Endothelial cell of umbilical vein (primary cell): ENCODE results near the gene IL16. TPM values are rescaled to one million over a fixed set of nuclear protein-coding genes. Genes with fewer than 3 reads are reported as not detected.

ENCODE experiments used
- BruUV-seq: library from RNA; stranded (reverse); fragments of 400-500 nt; replicated peaks from 2 replicates; lab custom pipeline; 2021; lab: Mats Ljungman, UMichigan
- CTCF ChIA-PET: fragments of 300-600, 350-600 bp; sonication (Branson Sonifier 250); formaldehyde crosslinking; loops from one replicate; lab custom pipeline; 2021; ENCODE audit warnings: antibody characterized with exemption, inconsistent platforms; lab: Charles Lee
- POLR2A ChIA-PET: fragments of 300-600, 350-600 bp; sonication (Branson Sonifier 250); formaldehyde crosslinking; loops from one replicate; lab custom pipeline; 2021; ENCODE audit warnings: antibody characterized with exemption, inconsistent platforms; lab: Charles Lee
- DNase-seq: peaks from one replicate; pipeline ENCODE4 v3.0.0-alpha.2; 2011; ENCODE audit warnings: low read depth, low spot score
- FAIRE-seq: peaks from 2 replicates; lab custom pipeline; 2011; peaks lifted over from hg19 to GRCh38; lab: Jason Lieb, UNC
- H2AFZ ChIP-seq: 2 replicates; pipeline ENCODE4 v1.6.0; 2012; ENCODE audit warnings: low read depth, low read length, control low read depth, inconsistent platforms
- H3K27ac ChIP-seq: 2 replicates; pipeline ENCODE4 v1.5.1; 2011; ENCODE audit warnings: low read depth, mild to moderate bottlenecking, control low read depth, low read length, moderate library complexity; ENCODE audit not compliant: insufficient read depth
- H3K27me3 ChIP-seq, 2 experiments: 2 replicates each; pipeline versions ENCODE4 v1.6.0 to v1.6.1; 2011; ENCODE audit warnings: low read length in 2 of 2, mixed read lengths in 1 of 2; ENCODE audit not compliant: control insufficient read depth in 2 of 2, insufficient read depth in 2 of 2
- H3K36me3 ChIP-seq, 2 experiments: 2 replicates in 1 of 2; 3 replicates in 1 of 2; pipeline ENCODE4 v1.5.1; 2011; ENCODE audit warnings: low read length in 2 of 2, mild to moderate bottlenecking in 1 of 2, moderate library complexity in 1 of 2; ENCODE audit not compliant: control insufficient read depth in 2 of 2, insufficient read depth in 2 of 2; ENCODE audit errors: extremely low read depth in 1 of 2
- H3K4me1 ChIP-seq: 3 replicates; pipeline ENCODE4 v1.5.1; 2011; ENCODE audit warnings: mild to moderate bottlenecking, low read length; ENCODE audit not compliant: control insufficient read depth, insufficient read depth; ENCODE audit errors: extremely low read depth
- H3K4me2 ChIP-seq: 2 replicates; pipeline ENCODE4 v1.6.1; 2011; ENCODE audit warnings: low read length, control low read depth, mixed read lengths; ENCODE audit not compliant: insufficient read depth
- H3K4me3 ChIP-seq, 3 experiments: fragments of 200-600 bp in 1 of 3; sonication (generic), shearing (Covaris generic) in 1 of 3; replicated peaks in 1 of 3; 2 replicates each; pipeline ENCODE4 v1.5.1; 2011 to 2016; ENCODE audit warnings: control low read depth in 3 of 3, low read length in 3 of 3, mild to moderate bottlenecking in 2 of 3, inconsistent platforms in 1 of 3, low read depth in 1 of 3, moderate library complexity in 1 of 3; ENCODE audit not compliant: insufficient read depth in 1 of 3
- H3K79me2 ChIP-seq: 2 replicates; pipeline ENCODE4 v1.6.0; 2012; ENCODE audit warnings: low read length, inconsistent platforms; ENCODE audit not compliant: control insufficient read depth, insufficient read depth
- H3K9ac ChIP-seq: replicated peaks from 2 replicates; pipeline ENCODE3; 2011; ENCODE audit warnings: low read length, control low read depth; ENCODE audit not compliant: insufficient read depth; ENCODE audit errors: extremely low read depth
- H3K9me1 ChIP-seq: replicated peaks from 3 replicates; pipeline ENCODE4 v1.6.0; 2011; ENCODE audit warnings: mild to moderate bottlenecking, low read length; ENCODE audit not compliant: control insufficient read depth, insufficient read depth; ENCODE audit errors: extremely low read depth
- H3K9me3 ChIP-seq: replicated peaks from 2 replicates; pipeline ENCODE4 v1.5.1; 2012; ENCODE audit warnings: low read length, inconsistent platforms; ENCODE audit not compliant: control insufficient read depth, insufficient read depth
- H4K20me1 ChIP-seq: replicated peaks from 2 replicates; pipeline ENCODE3; 2011; ENCODE audit warnings: mild to moderate bottlenecking, low read length; ENCODE audit not compliant: control insufficient read depth, insufficient read depth; ENCODE audit errors: extremely low read depth
- EZH2 ChIP-seq: IDR thresholded peaks from 2 replicates; pipeline ENCODE4 v1.6.1; 2012; ENCODE audit warnings: borderline replicate concordance, low read depth, mild to moderate bottlenecking, moderate library complexity, low read length, inconsistent platforms; ENCODE audit not compliant: severe bottlenecking
- FOS ChIP-seq: IDR thresholded peaks from 2 replicates; pipeline ENCODE4 v1.6.1; 2011; ENCODE audit warnings: mild to moderate bottlenecking, low read length, moderate library complexity, borderline replicate concordance; ENCODE audit not compliant: insufficient read depth
- GATA2 ChIP-seq: IDR thresholded peaks from 2 replicates; pipeline ENCODE4 v1.7.0; 2011; ENCODE audit warnings: low read depth, mild to moderate bottlenecking, moderate library complexity, mixed read lengths, low read length; ENCODE audit not compliant: insufficient read length, insufficient read depth
- JUN ChIP-seq: IDR thresholded peaks from 2 replicates; pipeline ENCODE4 v1.6.1; 2011; ENCODE audit warnings: borderline replicate concordance, low read depth; ENCODE audit not compliant: insufficient read length, insufficient read depth
- MYC ChIP-seq: IDR thresholded peaks from one replicate; pipeline ENCODE4 v1.6.1; 2011; ENCODE audit warnings: mild to moderate bottlenecking, low read depth, low read length
- POLR2A ChIP-seq: IDR thresholded peaks from 2 replicates; pipeline ENCODE4 v1.6.1; 2012; ENCODE audit warnings: low read depth, mild to moderate bottlenecking, control low read depth, low read length
- POLR2AphosphoS5 ChIP-seq: IDR thresholded peaks from 2 replicates; pipeline ENCODE4 v1.6.1; 2012; ENCODE audit warnings: low read depth, mild to moderate bottlenecking, control low read depth, low read length, moderate library complexity; ENCODE audit not compliant: insufficient read depth
- dilution Hi-C: fragments of 300-500 bp; cut with MboI; formaldehyde crosslinking; loops from one replicate; pipeline ENCODE4 v1.15.0; 2019; ENCODE audit warnings: low sequenced_read_pairs; ENCODE audit not compliant: extremely low pct_ligation_motif_present
- intact Hi-C: fragments of 100-400 bp; cut with micrococcal nuclease; formaldehyde crosslinking; loops from one replicate; pipeline ENCODE4 v1.10.0; 2022
- polyA plus RNA-seq, 4 experiments: library from polyadenylated mRNA; depleted of rRNA in 3 of 4; stranded (reverse) in 3 of 4; unstranded in 1 of 4; fragments of >200 nt; gene quantifications; 2 replicates each; pipeline versions ENCODE4 v1.2.1 to v1.2.3, GENCODE V29; 2011 to 2012; ENCODE audit warnings: missing spikeins in 1 of 4
- total RNA-seq: library from RNA; stranded (reverse); gene quantifications from 2 replicates; pipeline ENCODE4 v1.2.3, GENCODE V29; 2021
- TF ChIP-seq, protein P1 (sequence below): IDR thresholded peaks from 2 replicates; pipeline ENCODE4 v1.6.1; 2011; ENCODE audit not compliant: insufficient read depth, insufficient read length
- TF ChIP-seq, protein P2 (sequence below), 2 donors: IDR thresholded peaks; 1 replicate in 1 of 2; 2 replicates in 1 of 2; pipeline ENCODE4 v1.5.1; 2011; ENCODE audit warnings: low read length in 2 of 2, mild to moderate bottlenecking in 2 of 2, moderate library complexity in 2 of 2, control low read depth in 1 of 2, inconsistent platforms in 1 of 2, low read depth in 1 of 2; ENCODE audit not compliant: insufficient read depth in 1 of 2; ENCODE audit errors: extremely low read depth in 1 of 2

The IL16 gene
- total and polyA plus RNA-seq, 2 donors (not counting 3 experiments of a cell fraction or from before 2014, with no cell fraction given) = 0.29 to 2.1 TPM

DNA sequence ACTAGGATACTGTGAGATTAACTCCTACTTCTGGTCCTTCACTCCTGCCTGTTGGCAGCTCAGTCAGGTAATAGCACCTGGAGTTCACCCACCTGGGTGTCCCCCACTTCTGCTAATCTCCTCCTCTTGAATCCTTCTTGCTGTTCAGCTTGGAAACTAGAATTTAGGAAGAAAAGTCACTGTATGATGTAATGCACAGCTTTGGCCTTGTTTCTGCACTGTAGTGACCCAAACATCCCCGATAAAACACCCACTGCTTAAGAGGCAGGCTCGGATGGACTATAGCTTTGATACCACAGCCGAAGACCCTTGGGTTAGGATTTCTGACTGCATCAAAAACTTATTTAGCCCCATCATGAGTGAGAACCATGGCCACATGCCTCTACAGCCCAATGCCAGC, 102.5 kb downstream of the IL16 start:
- Histone ChIP-seq H2AFZ (no peak overlapping the region), H3K27ac (no peak overlapping the region), H3K9me3 (no peaks in the 10 kb centered on the region), H3K9me1 (no peaks in the 10 kb centered on the region), H3K79me2 (no peaks in the 10 kb centered on the region), H3K9ac (no peak overlapping the region), H3K4me2 (no peak overlapping the region), H3K36me3 (no peaks in the 10 kb centered on the region), H4K20me1 (no peaks in the 10 kb centered on the region), H3K4me1 (peaks cover 8% of the 10 kb centered on the region), H3K27me3 (no peaks in the 10 kb centered on the region), H3K4me3 (no peak overlapping the region)
- FAIRE-seq (no peak), DNase-seq (no peak)
- CTCF ChIA-PET = no interaction called here
- dilution Hi-C loops = no loop called here
- no TSS peak for BruUV-seq
- POLR2A ChIA-PET = no interaction called here
- TF ChIP-seq POLR2AphosphoS5 = no peak
- TF ChIP-seq EZH2 = no peak
- TF ChIP-seq MYC = no peak
- intact Hi-C loops = no loop called here

DNA sequence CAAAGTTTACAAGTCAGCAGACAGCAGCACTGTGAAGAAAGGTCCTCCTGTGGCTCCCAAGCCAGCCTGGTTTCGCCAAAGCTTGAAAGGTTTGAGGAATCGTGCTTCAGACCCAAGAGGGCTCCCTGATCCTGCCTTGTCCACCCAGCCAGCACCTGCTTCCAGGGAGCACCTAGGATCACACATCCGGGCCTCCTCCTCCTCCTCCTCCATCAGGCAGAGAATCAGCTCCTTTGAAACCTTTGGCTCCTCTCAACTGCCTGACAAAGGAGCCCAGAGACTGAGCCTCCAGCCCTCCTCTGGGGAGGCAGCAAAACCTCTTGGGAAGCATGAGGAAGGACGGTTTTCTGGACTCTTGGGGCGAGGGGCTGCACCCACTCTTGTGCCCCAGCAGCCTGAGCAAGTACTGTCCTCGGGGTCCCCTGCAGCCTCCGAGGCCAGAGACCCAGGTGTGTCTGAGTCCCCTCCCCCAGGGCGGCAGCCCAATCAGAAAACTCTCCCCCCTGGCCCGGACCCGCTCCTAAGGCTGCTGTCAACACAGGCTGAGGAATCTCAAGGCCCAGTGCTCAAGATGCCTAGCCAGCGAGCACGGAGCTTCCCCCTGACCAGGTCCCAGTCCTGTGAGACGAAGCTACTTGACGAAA, 103.1 kb downstream of the IL16 start:
- CTCF ChIA-PET = no interaction called here
- no peaks in the 10 kb centered on the region for H3K36me3 ChIP-seq
- FAIRE-seq = no peak

More for the DNA sequence above, 103.1 kb downstream of the IL16 start:
- Histone ChIP-seq H3K9ac (no peak overlapping the region), H3K27ac (no peak overlapping the region), H3K27me3 (no peaks in the 10 kb centered on the region), H4K20me1 (no peaks in the 10 kb centered on the region), H3K4me2 (no peak overlapping the region), H2AFZ (no peak overlapping the region), H3K9me3 (no peaks in the 10 kb centered on the region), H3K4me3 (no peak overlapping the region), H3K4me1 (peaks cover 8% of the 10 kb centered on the region), H3K79me2 (no peaks in the 10 kb centered on the region), H3K9me1 (no peaks in the 10 kb centered on the region)
- dilution Hi-C loops = no loop called here
- BruUV-seq = no TSS peak
- POLR2A ChIA-PET = interaction anchor here (0.5 kb wide), 1 partner anchor 1188 kb away, joined by 22 read pairs; no protein-coding TSS in a partner anchor
- no peak for DNase-seq
- TF ChIP-seq, protein P1, sequence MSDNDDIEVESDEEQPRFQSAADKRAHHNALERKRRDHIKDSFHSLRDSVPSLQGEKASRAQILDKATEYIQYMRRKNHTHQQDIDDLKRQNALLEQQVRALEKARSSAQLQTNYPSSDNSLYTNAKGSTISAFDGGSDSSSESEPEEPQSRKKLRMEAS = no peak
- TF ChIP-seq JUN (no peak), EZH2 (no peak), POLR2A (no peak), FOS (no peak), GATA2 (no peak), MYC (no peak)
- TF ChIP-seq, protein P2, sequence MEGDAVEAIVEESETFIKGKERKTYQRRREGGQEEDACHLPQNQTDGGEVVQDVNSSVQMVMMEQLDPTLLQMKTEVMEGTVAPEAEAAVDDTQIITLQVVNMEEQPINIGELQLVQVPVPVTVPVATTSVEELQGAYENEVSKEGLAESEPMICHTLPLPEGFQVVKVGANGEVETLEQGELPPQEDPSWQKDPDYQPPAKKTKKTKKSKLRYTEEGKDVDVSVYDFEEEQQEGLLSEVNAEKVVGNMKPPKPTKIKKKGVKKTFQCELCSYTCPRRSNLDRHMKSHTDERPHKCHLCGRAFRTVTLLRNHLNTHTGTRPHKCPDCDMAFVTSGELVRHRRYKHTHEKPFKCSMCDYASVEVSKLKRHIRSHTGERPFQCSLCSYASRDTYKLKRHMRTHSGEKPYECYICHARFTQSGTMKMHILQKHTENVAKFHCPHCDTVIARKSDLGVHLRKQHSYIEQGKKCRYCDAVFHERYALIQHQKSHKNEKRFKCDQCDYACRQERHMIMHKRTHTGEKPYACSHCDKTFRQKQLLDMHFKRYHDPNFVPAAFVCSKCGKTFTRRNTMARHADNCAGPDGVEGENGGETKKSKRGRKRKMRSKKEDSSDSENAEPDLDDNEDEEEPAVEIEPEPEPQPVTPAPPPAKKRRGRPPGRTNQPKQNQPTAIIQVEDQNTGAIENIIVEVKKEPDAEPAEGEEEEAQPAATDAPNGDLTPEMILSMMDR (IDR thresholded peaks at IDR 0.05; ENCODE audit: extremely low read depth in 1 of 2, insufficient read depth in 1 of 2, low read depth in 1 of 2, low read length in 2 of 2) = no peak
- intact Hi-C loops = no loop called here
